IMR-90 (cell line): Measurements from ENCODE around the gene NLE1. TPM values are rescaled to one million over a fixed set of nuclear protein-coding genes. Genes with fewer than 3 reads are reported as not detected.

Experiments
- ATAC-seq: fragments of 200-7000 bp; cut with Tn5 transposase; 2 replicates; pipeline ENCODE4 v1.9.1; 2020; ENCODE audit warnings: low read depth, mild to moderate bottlenecking, moderate library complexity
- BruUV-seq: library from RNA; stranded (reverse); fragments of 400-500 nt; replicated peaks from 2 replicates; lab custom pipeline; 2021; lab: Mats Ljungman, UMichigan
- CTCF ChIA-PET: fragments of 300-600 bp; formaldehyde crosslinking; extraction: SDS; loops from one replicate; lab custom pipeline; 2021; ENCODE audit warnings: antibody characterized with exemption; lab: Yijun Ruan, JAX
- POLR2A ChIA-PET: fragments of 300-600 bp; sonication (Branson Sonifier 250); formaldehyde crosslinking; loops from one replicate; lab custom pipeline; 2022; ENCODE audit warnings: antibody characterized with exemption; ENCODE audit not compliant: unreplicated experiment; lab: Charles Lee
- DNase-seq: peaks from one replicate; pipeline ENCODE4 v3.0.0; 2013
- H2AFZ ChIP-seq: replicated peaks from 2 replicates; pipeline ENCODE3; 2013; ENCODE audit warnings: low read length, mild to moderate bottlenecking; ENCODE audit not compliant: poor library complexity
- H2AK5ac ChIP-seq: 2 replicates; pipeline ENCODE4 v1.6.1; 2013; ENCODE audit warnings: low read depth, low read length, inconsistent platforms
- H2AK9ac ChIP-seq: replicated peaks from 2 replicates; pipeline ENCODE3; 2013; ENCODE audit warnings: mild to moderate bottlenecking, low read depth, low read length, moderate library complexity; ENCODE audit not compliant: poor library complexity
- H2BK120ac ChIP-seq: 2 replicates; pipeline ENCODE4 v1.6.1; 2013; ENCODE audit warnings: low read depth, low read length, inconsistent platforms
- H2BK15ac ChIP-seq: 3 replicates; pipeline ENCODE4 v1.6.1; 2013; ENCODE audit warnings: low read depth, low read length, inconsistent platforms
- H2BK20ac ChIP-seq: 2 replicates; pipeline ENCODE4 v1.6.1; 2013; ENCODE audit warnings: low read depth, mild to moderate bottlenecking, inconsistent platforms, low read length, moderate library complexity
- H2BK5ac ChIP-seq: 2 replicates; pipeline ENCODE4 v1.6.1; 2013; ENCODE audit warnings: mild to moderate bottlenecking, low read depth, low read length, inconsistent platforms; ENCODE audit not compliant: poor library complexity, severe bottlenecking
- H3K14ac ChIP-seq: replicated peaks from 2 replicates; pipeline ENCODE4 v1.6.1; 2013; ENCODE audit warnings: low read depth, low read length, inconsistent platforms
- H3K18ac ChIP-seq: 2 replicates; pipeline ENCODE4 v1.6.1; 2013; ENCODE audit warnings: low read depth, low read length, control low read depth
- H3K23ac ChIP-seq: 2 replicates; pipeline ENCODE4 v1.6.1; 2013; ENCODE audit warnings: low read depth, low read length, inconsistent platforms
- H3K27ac ChIP-seq: 2 replicates; pipeline ENCODE4 v1.5.1; 2013; ENCODE audit warnings: mild to moderate bottlenecking, control low read depth, low read length; ENCODE audit not compliant: insufficient read depth
- H3K27me3 ChIP-seq: 2 replicates; pipeline ENCODE4 v1.6.1; 2013; ENCODE audit warnings: low read length; ENCODE audit not compliant: control insufficient read depth, insufficient read depth
- H3K36me3 ChIP-seq: 2 replicates; pipeline ENCODE4 v1.6.1; 2013; ENCODE audit warnings: low read length, mixed read lengths; ENCODE audit not compliant: control insufficient read depth, insufficient read depth
- H3K4ac ChIP-seq: 2 replicates; pipeline ENCODE4 v1.6.1; 2013; ENCODE audit warnings: low read depth, low read length, inconsistent platforms
- H3K4me1 ChIP-seq: 2 replicates; pipeline ENCODE4 v1.6.1; 2013; ENCODE audit warnings: low read length, mixed read lengths; ENCODE audit not compliant: control insufficient read depth, insufficient read depth
- H3K4me2 ChIP-seq: 2 replicates; pipeline ENCODE4 v1.6.1; 2013; ENCODE audit warnings: low read depth, mild to moderate bottlenecking, control low read depth, low read length, moderate library complexity
- H3K4me3 ChIP-seq: 2 replicates; pipeline ENCODE4 v1.5.1; 2013; ENCODE audit warnings: low read depth, mild to moderate bottlenecking, control low read depth, low read length, moderate library complexity; ENCODE audit not compliant: insufficient read depth
- H3K56ac ChIP-seq: 2 replicates; pipeline ENCODE4 v1.6.1; 2013; ENCODE audit warnings: low read length, inconsistent platforms; ENCODE audit not compliant: insufficient read depth; ENCODE audit errors: extremely low read depth
- H3K79me1 ChIP-seq, 2 experiments: 2 replicates each; pipeline ENCODE4 v1.6.1; 2013; ENCODE audit warnings: low read length in 2 of 2, inconsistent platforms in 1 of 2, low read depth in 1 of 2
- H3K9ac ChIP-seq: 2 replicates; pipeline ENCODE4 v1.6.1; 2013; ENCODE audit warnings: low read depth, low read length, control low read depth
- H3K9me1 ChIP-seq: 2 replicates; pipeline ENCODE4 v1.6.1; 2013; ENCODE audit warnings: low read length, inconsistent platforms; ENCODE audit not compliant: insufficient read depth
- H3K9me3 ChIP-seq: 2 replicates; pipeline ENCODE4 v1.6.1; 2013; ENCODE audit warnings: low read length; ENCODE audit not compliant: control insufficient read depth, insufficient read depth
- H4K20me1 ChIP-seq: 2 replicates; pipeline ENCODE4 v1.6.1; 2013; ENCODE audit warnings: low read length, inconsistent platforms; ENCODE audit not compliant: insufficient read depth
- H4K5ac ChIP-seq: 2 replicates; pipeline ENCODE4 v1.6.1; 2013; ENCODE audit warnings: mild to moderate bottlenecking, low read depth, low read length, control low read depth
- H4K8ac ChIP-seq, 2 experiments: 2 replicates each; pipeline ENCODE4 v1.6.1; 2013; ENCODE audit warnings: low read depth in 2 of 2, low read length in 2 of 2, control low read depth in 1 of 2, inconsistent platforms in 1 of 2
- H4K91ac ChIP-seq: 2 replicates; pipeline ENCODE4 v1.6.1; 2013; ENCODE audit warnings: low read depth, low read length, inconsistent platforms; ENCODE audit not compliant: insufficient read depth
- BHLHE40 ChIP-seq: fragments of 150-350 bp; IDR thresholded peaks from 2 replicates; pipeline ENCODE4 v1.6.1; 2016; ENCODE audit warnings: mild to moderate bottlenecking, low read depth, low read length
- FOS ChIP-seq: fragments of 150-350 bp; IDR thresholded peaks from 2 replicates; pipeline ENCODE4 v1.6.1; 2016; ENCODE audit warnings: low read depth, low read length
- RCOR1 ChIP-seq: IDR thresholded peaks from 2 replicates; pipeline ENCODE4 v1.6.1; 2012; ENCODE audit warnings: mild to moderate bottlenecking, low read length, improper control_type of control experiment; ENCODE audit not compliant: insufficient replicate concordance
- RFX5 ChIP-seq: IDR thresholded peaks from 2 replicates; pipeline ENCODE4 v1.8.0; 2012; ENCODE audit warnings: low read depth, mild to moderate bottlenecking, low read length, moderate library complexity
- SMC3 ChIP-seq: fragments of 150-350 bp; IDR thresholded peaks from 2 replicates; pipeline ENCODE4 v1.6.1; 2016; ENCODE audit warnings: low read depth, mild to moderate bottlenecking, antibody characterized with exemption, low read length, moderate library complexity
- WGBS, 2 experiments: methylation state at CpG; one replicate each; pipeline versions ENCODE4 v1.1.5 to v1.1.7; 2013; ENCODE audit warnings: missing lambda C conversion rate in 2 of 2; ENCODE audit not compliant: insufficient read length in 1 of 2; ENCODE audit errors: extremely low coverage in 2 of 2; 5-methylcytosine and 5-hydroxymethylcytosine counted together
- dilution Hi-C: fragments of 300-500 bp; cut with HindIII; formaldehyde crosslinking; loops from one replicate; pipeline ENCODE4 v1.14.3; 2018; ENCODE audit warnings: low sequenced_read_pairs; ENCODE audit not compliant: unreplicated experiment
- in situ Hi-C: fragments of 300-500 bp; cut with MboI; formaldehyde crosslinking; loops from 3 replicates; pipeline ENCODE4 v1.14.3; 2019; ENCODE audit warnings: low sequenced_read_pairs, inconsistent platforms, mixed read lengths
- intact Hi-C: fragments of 100-400 bp; cut with micrococcal nuclease; formaldehyde crosslinking; loops from 2 replicates; pipeline ENCODE4 v1.10.0; 2022
- polyA plus RNA-seq, 3 experiments: library from polyadenylated mRNA; depleted of rRNA; stranded (reverse); fragments of >200 nt; gene quantifications; 2 replicates each; pipeline ENCODE4 v1.2.3, GENCODE V29; 2012; ENCODE audit warnings: low replicate concordance in 1 of 3
- total RNA-seq: library from RNA; depleted of rRNA; stranded (reverse); fragments of >200 nt; gene quantifications from 2 replicates; pipeline ENCODE4 v1.2.3, GENCODE V29; 2012

Gene NLE1
- total and polyA plus RNA-seq, 2 of the 4 experiments (the other 2 are of a cell fraction), result 18.6 to 23.7 TPM

DNA sequence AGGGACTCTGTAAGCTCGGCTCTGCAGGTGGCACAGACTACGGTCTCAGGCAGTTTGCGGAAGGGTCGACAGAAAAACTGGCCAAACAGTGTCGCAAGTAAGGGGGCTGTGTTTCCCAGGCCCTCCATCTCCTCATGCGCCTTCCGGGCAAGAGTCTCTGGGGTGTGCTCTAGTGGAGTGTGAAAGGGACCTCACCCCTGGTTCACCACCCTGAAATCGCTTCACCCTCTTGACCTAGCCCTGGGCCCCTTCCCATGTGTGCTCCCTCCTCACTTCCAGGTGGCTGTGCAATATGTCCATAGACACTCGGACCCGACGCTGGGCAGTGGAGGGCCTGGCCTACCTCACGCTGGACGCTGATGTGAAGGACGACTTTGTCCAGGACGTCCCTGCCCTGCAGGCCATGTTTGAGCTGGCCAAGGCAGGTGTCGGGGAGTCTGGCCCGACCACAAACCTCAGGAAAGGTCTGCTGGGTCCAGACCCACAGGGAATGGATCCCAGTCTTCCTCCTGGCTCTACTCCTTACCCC is 27.8 kb upstream of the NLE1 start:
- H3K4me1 ChIP-seq, result peaks cover 4% of the 10 kb centered on the region; the same call in 1 of the 2 replicates
- no peak overlapping the region for H2BK5ac ChIP-seq
- H2AFZ ChIP-seq, result peak overlapping the region; percentile 33
- no peaks in the 10 kb centered on the region for H3K79me1 ChIP-seq
- no peak overlapping the region for H3K27ac ChIP-seq
- in situ Hi-C loops, result loop anchor here (5.0 kb wide), 1 partner anchor 367 kb away; the partner anchor contains the start of gene SLFN12L
- no peak overlapping the region; the same call in 1 of the 2 replicates for H2AK5ac ChIP-seq
- TF ChIP-seq RCOR1 (no peak), SMC3 (no peak), BHLHE40 (no peak), RFX5 (no peak), FOS (no peak)
- H4K20me1 ChIP-seq, result no peaks in the 10 kb centered on the region
- no peak overlapping the region for H3K4me3 ChIP-seq
- no peak overlapping the region for H3K4me2 ChIP-seq
- no peak overlapping the region for H3K9ac ChIP-seq
- H3K36me3 ChIP-seq, result no peaks in the 10 kb centered on the region
- H4K8ac ChIP-seq, result no peak overlapping the region
- no peak overlapping the region for H3K18ac ChIP-seq
- no peak overlapping the region for H3K23ac ChIP-seq
- H3K9me1 ChIP-seq, result 0 out of 2 replicates have a peak, but pooled peaks cover 5% of the 10 kb centered on the region
- no peak overlapping the region for H2AK9ac ChIP-seq
- no peak overlapping the region for H2BK15ac ChIP-seq
- H3K27me3 ChIP-seq, result no peaks in the 10 kb centered on the region
- dilution Hi-C loops, result no loop called here
- ATAC-seq (no peak), DNase-seq (no peak)
- POLR2A ChIA-PET, result no interaction called here
- no peak overlapping the region for H3K56ac ChIP-seq
- no peak overlapping the region for H4K91ac ChIP-seq
- no peak overlapping the region for H3K14ac ChIP-seq
- no peak overlapping the region for H2BK20ac ChIP-seq
- H2BK120ac ChIP-seq, result no peak overlapping the region
- no TSS peak for BruUV-seq
- WGBS, 2 experiments, result 59% methylated on average over 8 of the region's 17 CpGs; no CpG with 5 or more reads in 1 of the 2 experiments
- H3K9me3 ChIP-seq, result no peaks in the 10 kb centered on the region
- CTCF ChIA-PET, result no interaction called here
- H4K5ac ChIP-seq, result no peak overlapping the region
- H3K4ac ChIP-seq, result no peak overlapping the region
- intact Hi-C loops, result loop anchor here (5.0 to 10.0 kb wide), 2 partner anchors 72 to 265 kb away; partner anchors contain the start of genes SLFN12 and SLFN5
